ENCODE measurements around the gene PKN1. TPM values are rescaled to one million over a fixed set of nuclear protein-coding genes. Genes with fewer than 3 reads are reported as not detected.

PKN1 gene
- total and polyA plus RNA-seq, 9 of the 15 experiments (the other 6 are each of a cell fraction or from before 2014, with no cell fraction given) = 0.30 to 228 (median 77.5) TPM

DNA sequence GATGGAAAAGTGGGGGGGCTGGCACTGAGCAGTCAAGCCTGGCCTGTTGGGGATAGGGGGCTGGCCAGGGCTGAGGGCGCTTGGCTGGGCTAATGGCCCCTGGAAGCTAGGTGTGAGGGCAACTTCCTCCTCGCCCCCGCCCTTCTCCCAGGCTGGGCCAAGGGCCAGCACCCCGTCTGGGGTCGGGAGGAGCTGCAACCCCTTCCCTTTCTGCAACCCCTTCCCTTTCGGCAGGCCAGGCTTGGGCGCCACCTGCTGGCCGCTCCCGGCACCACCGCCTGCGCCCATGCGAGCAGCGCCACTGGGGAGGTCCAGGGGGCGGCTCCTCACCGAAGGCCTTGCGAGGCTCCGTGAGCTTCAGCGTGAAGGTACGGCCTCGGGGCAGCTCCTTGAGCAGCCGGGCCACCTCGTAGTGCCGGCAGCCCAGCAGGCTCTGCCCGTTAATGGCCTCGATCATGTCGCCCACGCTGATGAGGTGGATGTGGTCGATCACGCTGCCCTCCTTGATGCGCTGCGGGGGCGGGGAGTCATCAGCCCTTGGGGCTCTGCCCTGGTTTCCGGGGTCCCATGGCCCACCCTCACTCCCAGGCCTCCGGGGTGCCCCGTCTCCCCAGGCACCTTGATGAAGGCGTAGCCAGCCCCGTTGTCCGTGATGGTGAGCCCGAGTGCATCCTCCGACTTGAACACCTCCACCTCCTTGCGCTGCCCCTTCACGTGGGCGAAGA is 47.0 kb downstream of the PKN1 start (continued):
- TF ChIP-seq CCNT2 (IDR thresholded peaks at IDR 0.05; ENCODE audit: borderline replicate concordance, extremely low read depth, insufficient read length, low read depth, low read length) (peak; percentile 34), YY1 (IDR thresholded peaks at IDR 0.05; ENCODE audit: borderline replicate concordance in 1 of 3, control insufficient read depth in 1 of 3, extremely low read depth in 1 of 3, insufficient read depth in 3 of 3, insufficient read length in 1 of 3, insufficient replicate concordance in 2 of 3, low read depth in 1 of 3, low read length in 2 of 3) (peak in 2 of 3 experiments; percentile 30 to 53), ZNF561 (CRISPR knock-in tag; conservative IDR thresholded peaks at IDR 0.05) (no peak), ZNF583 (CRISPR knock-in tag; IDR thresholded peaks at IDR 0.05) (no peak), TBL1XR1 (IDR thresholded peaks at IDR 0.05; ENCODE audit: low read length in 2 of 2) (no peak), PTRF (tag; IDR thresholded peaks at IDR 0.05) (no peak), HLTF (IDR thresholded peaks at IDR 0.05) (no peak), ZNF445 (CRISPR knock-in tag; IDR thresholded peaks at IDR 0.05; ENCODE audit: low read depth) (no peak), ZNF41 (CRISPR knock-in tag; conservative IDR thresholded peaks at IDR 0.05) (no peak), ZBED1 (IDR thresholded peaks at IDR 0.05) (no peak), POLR3A (IDR thresholded peaks at IDR 0.05; ENCODE audit: borderline replicate concordance, extremely low read depth, insufficient read depth, insufficient read length) (no peak), TAL1 (IDR thresholded peaks at IDR 0.05) (no peak)
- TF ChIP-seq, protein P1, sequence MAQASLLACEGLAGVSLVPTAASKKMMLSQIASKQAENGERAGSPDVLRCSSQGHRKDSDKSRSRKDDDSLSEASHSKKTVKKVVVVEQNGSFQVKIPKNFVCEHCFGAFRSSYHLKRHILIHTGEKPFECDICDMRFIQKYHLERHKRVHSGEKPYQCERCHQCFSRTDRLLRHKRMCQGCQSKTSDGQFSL (CRISPR knock-in tag; IDR thresholded peaks at IDR 0.05) = peak; percentile 86
- TF ChIP-seq, protein P1 (tag; IDR thresholded peaks at IDR 0.05) = 0 out of 4 replicates have a peak, but pooled peaks of 1 of the 2 experiments have one; percentile 31
- TF ChIP-seq, protein P2, sequence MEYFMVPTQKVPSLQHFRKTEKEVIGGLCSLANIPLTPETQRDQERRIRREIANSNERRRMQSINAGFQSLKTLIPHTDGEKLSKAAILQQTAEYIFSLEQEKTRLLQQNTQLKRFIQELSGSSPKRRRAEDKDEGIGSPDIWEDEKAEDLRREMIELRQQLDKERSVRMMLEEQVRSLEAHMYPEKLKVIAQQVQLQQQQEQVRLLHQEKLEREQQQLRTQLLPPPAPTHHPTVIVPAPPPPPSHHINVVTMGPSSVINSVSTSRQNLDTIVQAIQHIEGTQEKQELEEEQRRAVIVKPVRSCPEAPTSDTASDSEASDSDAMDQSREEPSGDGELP (CRISPR knock-in tag; IDR thresholded peaks at IDR 0.05; ENCODE audit: borderline replicate concordance) = peak; percentile 56; the same call in 1 of the 2 replicates
- TF ChIP-seq, protein P3, sequence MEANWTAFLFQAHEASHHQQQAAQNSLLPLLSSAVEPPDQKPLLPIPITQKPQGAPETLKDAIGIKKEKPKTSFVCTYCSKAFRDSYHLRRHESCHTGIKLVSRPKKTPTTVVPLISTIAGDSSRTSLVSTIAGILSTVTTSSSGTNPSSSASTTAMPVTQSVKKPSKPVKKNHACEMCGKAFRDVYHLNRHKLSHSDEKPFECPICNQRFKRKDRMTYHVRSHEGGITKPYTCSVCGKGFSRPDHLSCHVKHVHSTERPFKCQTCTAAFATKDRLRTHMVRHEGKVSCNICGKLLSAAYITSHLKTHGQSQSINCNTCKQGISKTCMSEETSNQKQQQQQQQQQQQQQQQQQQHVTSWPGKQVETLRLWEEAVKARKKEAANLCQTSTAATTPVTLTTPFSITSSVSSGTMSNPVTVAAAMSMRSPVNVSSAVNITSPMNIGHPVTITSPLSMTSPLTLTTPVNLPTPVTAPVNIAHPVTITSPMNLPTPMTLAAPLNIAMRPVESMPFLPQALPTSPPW (CRISPR knock-in tag; IDR thresholded peaks at IDR 0.05) = no peak
